IPS DF 6.9 (cell line): ENCODE results near the gene CYP2A13.
A peak's percentile ranks its signal among the peaks of the same experiment; 100 is the strongest.
"Not testable (repeated sequence)": the region's sequence is repeated elsewhere in the genome, so short reads cannot be mapped to it uniquely, and the experiment has no call there.

Experiments used
- DNase-seq: peaks from one replicate; pipeline ENCODE4 v3.0.0-alpha.2; 2013; ENCODE audit warnings: low read depth, low spot score
- H3K27ac ChIP-seq: one replicate; pipeline ENCODE4 v1.5.1; 2013; ENCODE audit warnings: low read length, control low read depth
- H3K27me3 ChIP-seq: 2 replicates; pipeline ENCODE4 v1.6.1; 2013; ENCODE audit warnings: mild to moderate bottlenecking, low read length; ENCODE audit not compliant: control insufficient read depth, insufficient read depth
- H3K36me3 ChIP-seq: 2 replicates; pipeline ENCODE4 v1.6.1; 2013; ENCODE audit warnings: low read length; ENCODE audit not compliant: control insufficient read depth, insufficient read depth
- H3K4me1 ChIP-seq: 2 replicates; pipeline ENCODE4 v1.6.1; 2013; ENCODE audit warnings: low read length; ENCODE audit not compliant: control insufficient read depth, insufficient read depth
- H3K4me3 ChIP-seq: 2 replicates; pipeline ENCODE4 v1.5.1; 2013; ENCODE audit warnings: mild to moderate bottlenecking, low read length
- H3K9me3 ChIP-seq: 2 replicates; pipeline ENCODE4 v1.6.1; 2013; ENCODE audit warnings: low read length, inconsistent platforms; ENCODE audit not compliant: control insufficient read depth, insufficient read depth
- WGBS: extraction: QIAGEN DNeasy Blood & Tissue Kit; methylation state at CpG from one replicate; pipeline ENCODE4 v1.1.7; 2013; ENCODE audit warnings: mixed read lengths, missing lambda C conversion rate; ENCODE audit not compliant: insufficient read length, insufficient coverage; 5-methylcytosine and 5-hydroxymethylcytosine counted together

CYP2A13 gene

GRCh38 chr19:41089959-41090358 is 1.7 kb downstream of the CYP2A13 start:
- no peak for DNase-seq
- no peaks in the 10 kb centered on the region for H3K9me3 ChIP-seq
- H3K27ac ChIP-seq: no peak overlapping the region
- no CpG with 5 or more reads among the region's 32 CpGs for WGBS
- H3K4me1 ChIP-seq: 0 out of 2 replicates have a peak, but pooled peaks cover 1% of the 10 kb centered on the region
- H3K27me3 ChIP-seq: peaks cover 15% of the 10 kb centered on the region; the same call in 1 of the 2 replicates
- H3K4me3 ChIP-seq: peak overlapping the region; percentile 29; the same call in 1 of the 2 replicates
- H3K36me3 ChIP-seq: no peaks in the 10 kb centered on the region

GRCh38 chr19:41095703-41096102 is 7.5 kb downstream of the CYP2A13 start:
- no peaks in the 10 kb centered on the region for H3K36me3 ChIP-seq
- WGBS: no CpG with 5 or more reads among the region's 15 CpGs

GRCh38 chr19:41096353-41096752 is 8.1 kb downstream of the CYP2A13 start:
- no CpG with 5 or more reads among the region's 7 CpGs for WGBS
- H3K9me3 ChIP-seq: no peaks in the 10 kb centered on the region
- H3K36me3 ChIP-seq: no peaks in the 10 kb centered on the region
- no peak for DNase-seq
- no peak overlapping the region for H3K4me3 ChIP-seq
- no peak overlapping the region for H3K27ac ChIP-seq
- H3K4me1 ChIP-seq: peaks cover 2% of the 10 kb centered on the region; the same call in 1 of the 2 replicates
- no peaks in the 10 kb centered on the region for H3K27me3 ChIP-seq

More at GRCh38 chr19:41095703-41096102, 7.5 kb downstream of the CYP2A13 start:
- no peak overlapping the region for H3K4me3 ChIP-seq
- H3K27me3 ChIP-seq: no peaks in the 10 kb centered on the region; the same call in 1 of the 2 replicates
- H3K9me3 ChIP-seq: no peaks in the 10 kb centered on the region
- H3K4me1 ChIP-seq: peaks cover 2% of the 10 kb centered on the region; the same call in 1 of the 2 replicates
- DNase-seq: no peak
- H3K27ac ChIP-seq: no peak overlapping the region

GRCh38 chr19:41097302-41097701 is 9.1 kb downstream of the CYP2A13 start:
- Histone ChIP-seq H3K27ac (no peak overlapping the region), H3K27me3 (no peaks in the 10 kb centered on the region), H3K9me3 (no peaks in the 10 kb centered on the region), H3K4me3 (no peak overlapping the region), H3K4me1 (peaks cover 2% of the 10 kb centered on the region; the same call in 1 of the 2 replicates), H3K36me3 (no peaks in the 10 kb centered on the region)
- WGBS: no CpG with 5 or more reads among the region's 2 CpGs
- no peak for DNase-seq

DNA sequence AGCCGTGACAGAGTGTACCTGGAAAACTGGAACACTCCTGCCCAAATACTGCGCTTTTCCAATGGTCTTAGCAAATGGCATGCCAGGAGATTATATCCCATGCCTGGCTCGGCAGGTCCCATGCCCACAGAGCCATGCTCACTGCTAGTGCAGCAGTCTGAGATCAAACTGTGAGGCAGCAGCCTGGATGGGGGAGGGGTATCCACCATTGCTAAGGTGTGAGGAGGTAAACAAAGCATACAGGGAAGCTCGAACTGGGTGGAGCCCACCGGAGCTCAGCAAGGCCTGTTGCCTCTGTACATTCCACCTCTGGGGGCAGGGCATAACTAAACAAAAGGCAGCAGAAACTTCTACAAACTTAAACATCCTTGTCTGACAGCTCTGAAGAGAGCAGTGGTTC is 10.5 kb downstream of the CYP2A13 start:
- no peak for DNase-seq
- no peaks in the 10 kb centered on the region for H3K9me3 ChIP-seq
- WGBS: no CpG with 5 or more reads among the region's 5 CpGs
- H3K36me3 ChIP-seq: no peaks in the 10 kb centered on the region
- no peaks in the 10 kb centered on the region for H3K27me3 ChIP-seq
- peaks cover 2% of the 10 kb centered on the region; the same call in 1 of the 2 replicates for H3K4me1 ChIP-seq
- H3K4me3 ChIP-seq: no peak overlapping the region
- H3K27ac ChIP-seq: no peak overlapping the region

GRCh38 chr19:41102210-41102609 is 14.0 kb downstream of the CYP2A13 start:
- H3K36me3 ChIP-seq, H3K9me3 ChIP-seq, DNase-seq, H3K27ac ChIP-seq, H3K4me1 ChIP-seq, H3K27me3 ChIP-seq, H3K4me3 ChIP-seq: not testable (repeated sequence)
- no CpG with 5 or more reads among the region's 1 CpG for WGBS

DNA sequence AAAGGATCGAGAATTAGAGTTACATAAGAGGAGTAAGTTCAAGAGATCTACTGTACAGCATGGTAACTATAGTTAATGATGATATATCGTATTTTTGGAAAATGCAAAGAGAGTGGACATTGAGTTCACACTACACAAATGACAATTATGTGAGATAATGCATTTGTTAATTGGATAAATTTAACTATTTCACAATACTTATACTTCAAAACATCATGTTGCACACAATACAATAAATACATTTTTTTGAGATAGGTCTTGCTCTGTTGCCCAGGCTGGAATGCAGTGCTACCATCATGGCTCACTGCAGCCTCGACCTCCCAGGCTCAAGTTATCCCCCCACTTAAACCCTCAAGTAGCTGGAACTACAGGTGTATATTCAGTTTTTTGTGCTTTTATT is 17.9 kb downstream of the CYP2A13 start:
- no peaks in the 10 kb centered on the region for H3K27me3 ChIP-seq
- H3K9me3 ChIP-seq: no peaks in the 10 kb centered on the region
- no peak for DNase-seq
- H3K36me3 ChIP-seq: no peaks in the 10 kb centered on the region
- H3K4me3 ChIP-seq: no peak overlapping the region
- H3K27ac ChIP-seq: no peak overlapping the region
- no peaks in the 10 kb centered on the region for H3K4me1 ChIP-seq
- 100% methylated on average over 1 of the region's 3 CpGs for WGBS

GRCh38 chr19:41111296-41111695 is 23.0 kb downstream of the CYP2A13 start:
- no peaks in the 10 kb centered on the region for H3K27me3 ChIP-seq
- no peak overlapping the region for H3K27ac ChIP-seq
- no peaks in the 10 kb centered on the region for H3K4me1 ChIP-seq
- no CpG with 5 or more reads among the region's 9 CpGs for WGBS
- no peaks in the 10 kb centered on the region for H3K36me3 ChIP-seq
- DNase-seq: no peak
- H3K9me3 ChIP-seq: peaks cover 8% of the 10 kb centered on the region; the same call in 1 of the 2 replicates
- no peak overlapping the region for H3K4me3 ChIP-seq

GRCh38 chr19:41111750-41112295 is 23.6 kb downstream of the CYP2A13 start:
- Histone ChIP-seq H3K9me3 (peaks cover 8% of the 10 kb centered on the region; the same call in 1 of the 2 replicates), H3K27ac (no peak overlapping the region), H3K27me3 (no peaks in the 10 kb centered on the region), H3K4me3 (no peak overlapping the region), H3K4me1 (no peaks in the 10 kb centered on the region), H3K36me3 (no peaks in the 10 kb centered on the region)
- WGBS: no CpG with 5 or more reads among the region's 5 CpGs
- no peak for DNase-seq

DNA sequence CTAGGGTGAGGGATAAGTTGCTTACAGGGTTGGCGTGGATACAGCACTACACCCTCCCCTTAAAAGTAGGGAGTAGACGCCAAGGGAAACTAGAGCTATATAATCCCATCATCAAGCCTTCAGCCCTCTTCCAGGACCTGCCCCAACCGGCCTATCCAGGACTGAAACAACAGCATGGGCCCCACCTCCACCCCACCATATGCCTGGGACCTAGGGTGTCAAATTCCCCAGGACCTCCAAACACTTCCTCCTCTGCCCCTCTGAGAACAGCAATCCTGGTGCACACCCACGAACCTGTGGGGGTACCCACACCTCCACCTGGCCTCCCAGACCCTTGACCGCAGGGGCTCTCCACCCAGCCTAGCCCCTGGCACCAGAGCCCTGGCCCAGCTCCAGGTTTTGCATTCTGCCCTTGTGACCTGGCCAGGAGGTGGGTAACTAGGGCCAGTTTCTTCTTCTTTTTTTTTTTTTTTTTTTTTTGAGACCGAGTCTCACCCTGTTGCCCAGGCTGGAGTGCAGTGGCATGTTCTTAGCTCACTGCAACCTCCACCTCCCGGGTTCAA is 24.6 kb downstream of the CYP2A13 start:
- Histone ChIP-seq H3K27me3 (no peaks in the 10 kb centered on the region), H3K4me3 (no peak overlapping the region), H3K9me3 (peaks cover 8% of the 10 kb centered on the region; the same call in 1 of the 2 replicates), H3K27ac (no peak overlapping the region), H3K4me1 (no peaks in the 10 kb centered on the region), H3K36me3 (no peaks in the 10 kb centered on the region)
- DNase-seq: no peak
- no CpG with 5 or more reads among the region's 7 CpGs for WGBS

GRCh38 chr19:41114132-41114531 is 25.9 kb downstream of the CYP2A13 start, which contains the start of gene CYP2F1:
TSS of gene CYP2F1 (plus strand) at chr19:41114432. CDS start at chr19:41116189, 1,757 bp downstream.
- Histone ChIP-seq H3K9me3 (peaks cover 8% of the 10 kb centered on the region; the same call in 1 of the 2 replicates), H3K4me3 (no peak within 1 kb of the TSS), H3K27ac (no peak within 1 kb of the TSS), H3K36me3 (no peaks in the 10 kb centered on the region), H3K27me3 (no peaks in the 10 kb centered on the region), H3K4me1 (no peaks in the 10 kb centered on the region)
- no peak for DNase-seq
- WGBS: no CpG with 5 or more reads among the region's 7 CpGs
